Heart right ventricle (tissue), 16 donors: ENCODE measurements around the gene SMARCA4. TPM values are rescaled to one million over a fixed set of nuclear protein-coding genes. Genes with fewer than 3 reads are reported as not detected.

ENCODE experiments used
- ATAC-seq, 8 donors: fragments of 200-7000 bp; cut with Tn5 transposase; one replicate each; pipeline ENCODE4 v1.9.1; 2020; ENCODE audit warnings: mild to moderate bottlenecking in 8 of 8, moderate library complexity in 8 of 8, moderate number of reproducible peaks in 1 of 8
- DNase-seq, 2 donors: peaks; one replicate each; pipeline ENCODE4 v3.0.0-alpha.2; 2020
- H3K27ac ChIP-seq, 10 donors: fragments of 200-600 bp; sonication (generic) in 2 of 10; one replicate each; pipeline versions ENCODE4 v1.5.0 to v1.8.0; 2020 to 2022; ENCODE audit warnings: mild to moderate bottlenecking in 3 of 10
- H3K27me3 ChIP-seq, 7 donors: fragments of 200-600 bp; one replicate each; pipeline ENCODE4 v1.8.0; 2021 to 2022; ENCODE audit warnings: mild to moderate bottlenecking in 2 of 7
- H3K36me3 ChIP-seq, 9 donors: fragments of 200-600 bp; sonication (generic) in 1 of 9; one replicate each; pipeline versions ENCODE4 v1.5.0 to v1.8.0; 2020 to 2022; ENCODE audit warnings: mild to moderate bottlenecking in 2 of 9
- H3K4me1 ChIP-seq, 9 donors: fragments of 200-600 bp; sonication (generic) in 1 of 9; one replicate each; pipeline versions ENCODE4 v1.5.0 to v1.8.0; 2020 to 2022; ENCODE audit warnings: mild to moderate bottlenecking in 4 of 9
- H3K4me3 ChIP-seq, 10 donors: fragments of 200-600 bp; sonication (generic) in 2 of 10; one replicate each; pipeline versions ENCODE4 v1.5.0 to v1.8.0; 2020 to 2022; ENCODE audit warnings: mild to moderate bottlenecking in 7 of 10, moderate library complexity in 2 of 10
- H3K9me3 ChIP-seq, 11 donors: fragments of 200-600 bp in 10 of 11; sonication (generic) in 2 of 11; one replicate each; pipeline versions ENCODE4 v1.5.0 to v1.8.0; 2013 to 2022; ENCODE audit warnings: mild to moderate bottlenecking in 2 of 11, control low read depth in 1 of 11, moderate library complexity in 1 of 11
- WGBS, 2 donors: extraction: QIAGEN DNeasy Blood & Tissue Kit; methylation state at CpG; one replicate each; pipeline ENCODE4 v1.1.7; 2013; ENCODE audit warnings: inconsistent platforms in 1 of 2; 5-methylcytosine and 5-hydroxymethylcytosine counted together
- intact Hi-C, 10 donors: fragments of 100-400 bp; cut with DNase I; formaldehyde crosslinking; loops; one replicate each; pipeline versions ENCODE4 v1.11.1 to v1.14.2; 2022
- polyA plus RNA-seq, 2 donors: library from polyadenylated mRNA; stranded (reverse); fragments of 200-250 nt; gene quantifications; one replicate each; pipeline ENCODE4 v1.2.3, GENCODE V29; 2013
- total RNA-seq, 10 donors: library from RNA; stranded (reverse); fragmentation: NEBNext Ultra II Directional in 3 of 10; extraction: Animal tissue kit (Norgen Biotek cat#: 25700) in 3 of 10; gene quantifications; one replicate each; pipeline versions ENCODE4 v1.2.1 to v1.2.4, GENCODE V29; 2021 to 2023
- TF ChIP-seq, protein P1 (sequence below), 9 donors: fragments of 200-600 bp; sonication (generic) in 2 of 9; IDR thresholded peaks; one replicate each; pipeline versions ENCODE4 v1.5.0 to v1.8.0; 2021 to 2022; ENCODE audit warnings: antibody characterized with exemption in 9 of 9, mild to moderate bottlenecking in 5 of 9, moderate library complexity in 1 of 9
- donor health status: Arrhythmogenic right ventricular cardiomyopathy.
- donor health status: ischemic (EF 13 %, LVEDD 7.1; RV severe dilation, severe dysfunction).
- donor health status: healthy with polysubstance abuse.
- donor health status: DM: no; HTN: yes; CAD: no.
- donor health status: DM: no; HTN: no; CAD: no.
- donor health status: ischemic (EF 25% LVEDD 6.9; RV normal size, moderate dysfunction).
- donor health status: ischemic (EF 25% LVEDD 5.7; RV mildly dilated, moderate dysfunction).
- donor health status: healthy.
- donor health status: DM: yes; HTN: yes; CAD: no.
- donor health status: Ischemic cardiomyopathy.
- donor health status: ischemic (EF 35%, LVEDD 5.7; RV mildly dilated, moderate dysfunction).
- donor health status: nonischemic (EF 11% LVEDD 7.7; RV severe dilation, severe dysfunction).
- donor health status: DM: yes; HTN: yes; CAD: no.
- donor health status: PGD.
- donor health status: ischemic (EF 29% LVEDD 5.4; RV normal size, mild dysfunction).
- donor health status: nonischemic (EF 23%, LVEDD 6.1; RV moderate dilation, normal function).

SMARCA4 gene
- total and polyA plus RNA-seq, 12 donors = 35.2 to 64.8 (median 44.5) TPM

- TF ChIP-seq, protein P1, sequence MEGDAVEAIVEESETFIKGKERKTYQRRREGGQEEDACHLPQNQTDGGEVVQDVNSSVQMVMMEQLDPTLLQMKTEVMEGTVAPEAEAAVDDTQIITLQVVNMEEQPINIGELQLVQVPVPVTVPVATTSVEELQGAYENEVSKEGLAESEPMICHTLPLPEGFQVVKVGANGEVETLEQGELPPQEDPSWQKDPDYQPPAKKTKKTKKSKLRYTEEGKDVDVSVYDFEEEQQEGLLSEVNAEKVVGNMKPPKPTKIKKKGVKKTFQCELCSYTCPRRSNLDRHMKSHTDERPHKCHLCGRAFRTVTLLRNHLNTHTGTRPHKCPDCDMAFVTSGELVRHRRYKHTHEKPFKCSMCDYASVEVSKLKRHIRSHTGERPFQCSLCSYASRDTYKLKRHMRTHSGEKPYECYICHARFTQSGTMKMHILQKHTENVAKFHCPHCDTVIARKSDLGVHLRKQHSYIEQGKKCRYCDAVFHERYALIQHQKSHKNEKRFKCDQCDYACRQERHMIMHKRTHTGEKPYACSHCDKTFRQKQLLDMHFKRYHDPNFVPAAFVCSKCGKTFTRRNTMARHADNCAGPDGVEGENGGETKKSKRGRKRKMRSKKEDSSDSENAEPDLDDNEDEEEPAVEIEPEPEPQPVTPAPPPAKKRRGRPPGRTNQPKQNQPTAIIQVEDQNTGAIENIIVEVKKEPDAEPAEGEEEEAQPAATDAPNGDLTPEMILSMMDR (IDR thresholded peaks at IDR 0.05) = no peak
- H3K27me3 ChIP-seq = no peaks in the 10 kb centered on the region
- intact Hi-C loops = no loop called here
- peak overlapping the region in 1 of 10 donors; percentile 15 for H3K27ac ChIP-seq
- no peaks in the 10 kb centered on the region for H3K9me3 ChIP-seq
- H3K36me3 ChIP-seq = peaks cover 3 to 100% (median 66%) of the 10 kb centered on the region in 9 donors
- ATAC-seq (peak in 4 of 8 donors; percentile 18 to 49 (median 38)), DNase-seq (no peak)
- WGBS, 2 donors = 81 to 89% methylated on average over 13 of the region's 13 CpGs
- H3K4me1 ChIP-seq = peaks cover 0 to 8% (median 0%) of the 10 kb centered on the region in 9 donors
- no peak overlapping the region for H3K4me3 ChIP-seq
Measured at GRCh38 chr19:11024259-11024658, 63.4 kb downstream of the SMARCA4 start.

GRCh38 chr19:11025006-11025405, 64.2 kb downstream of the SMARCA4 start:
- intact Hi-C loops = no loop called here

DNA sequence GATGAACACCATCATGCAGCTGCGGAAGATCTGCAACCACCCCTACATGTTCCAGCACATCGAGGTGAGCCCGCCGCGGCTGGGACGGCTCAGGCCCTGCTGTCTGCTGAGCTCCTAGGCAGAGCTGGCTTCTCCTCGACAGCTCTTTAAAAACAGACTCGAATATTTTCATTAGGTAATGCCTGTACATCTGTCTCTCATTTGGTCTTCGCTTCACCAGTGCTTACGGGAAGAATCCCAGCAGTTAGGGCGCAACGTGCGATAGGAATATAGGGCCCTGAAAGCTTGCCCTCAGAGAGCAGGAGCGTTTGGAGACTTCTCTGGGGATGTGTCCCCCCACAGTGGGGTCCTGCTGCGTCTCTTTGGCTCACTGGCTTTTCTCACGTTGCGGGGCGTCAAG, 64.6 kb downstream of the SMARCA4 start:
- TF ChIP-seq, protein P1 (IDR thresholded peaks at IDR 0.05) = no peak
- 92 to 95% methylated on average over 18 of the region's 18 CpGs for WGBS, 2 donors
- intact Hi-C loops = no loop called here
- H3K27me3 ChIP-seq = no peaks in the 10 kb centered on the region
- no peaks in the 10 kb centered on the region for H3K9me3 ChIP-seq
- H3K4me1 ChIP-seq = no peaks in the 10 kb centered on the region
- no peak for DNase-seq
- no peak overlapping the region for H3K27ac ChIP-seq
- H3K36me3 ChIP-seq = peaks cover 3 to 100% (median 60%) of the 10 kb centered on the region in 9 donors
- no peak overlapping the region for H3K4me3 ChIP-seq
- no peak for ATAC-seq

More at GRCh38 chr19:11025006-11025405, 64.2 kb downstream of the SMARCA4 start:
- no peak for ATAC-seq
- Histone ChIP-seq H3K36me3 (peaks cover 3 to 100% (median 58%) of the 10 kb centered on the region in 9 donors), H3K9me3 (no peaks in the 10 kb centered on the region), H3K4me1 (peaks cover 0 to under 1% (median 0%) of the 10 kb centered on the region in 9 donors), H3K4me3 (no peak overlapping the region), H3K27ac (no peak overlapping the region), H3K27me3 (no peaks in the 10 kb centered on the region)
- TF ChIP-seq, protein P1 (IDR thresholded peaks at IDR 0.05) = no peak
- no peak for DNase-seq
- 89 to 91% methylated on average over 6 of the region's 6 CpGs for WGBS, 2 donors

- DNase-seq (no peak), ATAC-seq (no peak)
- no peaks in the 10 kb centered on the region for H3K27me3 ChIP-seq
- peaks cover 3 to 100% (median 66%) of the 10 kb centered on the region in 9 donors for H3K36me3 ChIP-seq
- no peak overlapping the region for H3K4me3 ChIP-seq
- intact Hi-C loops = no loop called here
- H3K9me3 ChIP-seq = no peaks in the 10 kb centered on the region
- H3K27ac ChIP-seq = no peak overlapping the region
- TF ChIP-seq, protein P1 (IDR thresholded peaks at IDR 0.05) = no peak
- WGBS, 2 donors = 92 to 93% methylated on average over 16 of the region's 16 CpGs
- no peaks in the 10 kb centered on the region for H3K4me1 ChIP-seq
Measured at GRCh38 chr19:11025997-11026396, 65.2 kb downstream of the SMARCA4 start.
